ENCODE measurements around the gene EARS2. TPM values are rescaled to one million over a fixed set of nuclear protein-coding genes. Genes with fewer than 3 reads are reported as not detected.

EARS2 gene
- total RNA-seq, 4 donors from 2014 or later: 8.4 to 39.6 (median 19.3) TPM

- in situ Hi-C loops (cut with MboI; ENCODE audit: low sequenced_read_pairs in 4 of 4): no loop called here
- H3K4me1 ChIP-seq: peaks cover 0 to 3% of the 10 kb centered on the region in 2 donors
- H3K27ac ChIP-seq: no peak overlapping the region
- DNase-seq (no peak), ATAC-seq (no peak)
- H3K27me3 ChIP-seq: no peaks in the 10 kb centered on the region
- TF ChIP-seq CTCF (IDR thresholded peaks at IDR 0.05 in 4 of 5, conservative IDR thresholded peaks at IDR 0.05 in 1 of 5): no peak
- TF ChIP-seq POLR2A (IDR thresholded peaks at IDR 0.05): no peak
- intact Hi-C loops (cut with DNase I; ENCODE audit: low total_unique reads): no loop called here
- H3K36me3 ChIP-seq: peaks cover 0 to 51% of the 10 kb centered on the region in 2 donors
- no peak overlapping the region for H3K4me3 ChIP-seq
- H3K9me3 ChIP-seq: no peaks in the 10 kb centered on the region
Measured at GRCh38 chr16:23520500-23520899, 36.6 kb downstream of the EARS2 start.

- Histone ChIP-seq H3K9me3 (no peaks in the 10 kb centered on the region), H3K27ac (no peak overlapping the region), H3K36me3 (peaks cover 0 to 42% of the 10 kb centered on the region in 2 donors), H3K4me3 (no peak overlapping the region), H3K27me3 (no peaks in the 10 kb centered on the region), H3K4me1 (peaks cover 0 to 3% of the 10 kb centered on the region in 2 donors)
- no peak for DNase-seq
- ATAC-seq: no peak
- TF ChIP-seq POLR2A (IDR thresholded peaks at IDR 0.05): no peak
- TF ChIP-seq CTCF (IDR thresholded peaks at IDR 0.05 in 4 of 5, conservative IDR thresholded peaks at IDR 0.05 in 1 of 5): no peak
- in situ Hi-C loops (cut with MboI; ENCODE audit: low sequenced_read_pairs in 4 of 4): no loop called here
- intact Hi-C loops (cut with DNase I; ENCODE audit: low total_unique reads): no loop called here
Measured at GRCh38 chr16:23519282-23519681, 37.9 kb downstream of the EARS2 start.

GRCh38 chr16:23518435-23518891, 38.7 kb downstream of the EARS2 start:
- Histone ChIP-seq H3K36me3 (peaks cover 0 to 33% of the 10 kb centered on the region in 2 donors), H3K27ac (no peak overlapping the region), H3K4me3 (no peak overlapping the region), H3K4me1 (peaks cover 0 to 1% of the 10 kb centered on the region in 2 donors), H3K9me3 (no peaks in the 10 kb centered on the region), H3K27me3 (no peaks in the 10 kb centered on the region)
- intact Hi-C loops (cut with DNase I; ENCODE audit: low total_unique reads): no loop called here
- in situ Hi-C loops (cut with MboI; ENCODE audit: low sequenced_read_pairs in 4 of 4): no loop called here
- no peak for TF ChIP-seq CTCF (IDR thresholded peaks at IDR 0.05 in 4 of 5, conservative IDR thresholded peaks at IDR 0.05 in 1 of 5)
- TF ChIP-seq POLR2A (IDR thresholded peaks at IDR 0.05): no peak
- ATAC-seq (no peak), DNase-seq (no peak)

GRCh38 chr16:23516366-23517137, 40.6 kb downstream of the EARS2 start:
- DNase-seq (no peak), ATAC-seq (no peak)
- no peak for TF ChIP-seq CTCF (IDR thresholded peaks at IDR 0.05 in 4 of 5, conservative IDR thresholded peaks at IDR 0.05 in 1 of 5)
- no peak for TF ChIP-seq POLR2A (IDR thresholded peaks at IDR 0.05)
- no peaks in the 10 kb centered on the region for H3K4me1 ChIP-seq
- peaks cover 0 to 14% of the 10 kb centered on the region in 2 donors for H3K36me3 ChIP-seq
- no peaks in the 10 kb centered on the region for H3K27me3 ChIP-seq
- H3K9me3 ChIP-seq: no peaks in the 10 kb centered on the region
- in situ Hi-C loops (cut with MboI; ENCODE audit: low sequenced_read_pairs in 4 of 4): no loop called here
- intact Hi-C loops (cut with DNase I; ENCODE audit: low total_unique reads): no loop called here
- H3K27ac ChIP-seq: no peak overlapping the region
- H3K4me3 ChIP-seq: no peak overlapping the region

Measured in gastrocnemius medialis (tissue), 4 donors.